K562 (cell line): ENCODE results near the gene BZW1. TPM values are rescaled to one million over a fixed set of nuclear protein-coding genes. Genes with fewer than 3 reads are reported as not detected.

Experiments
- AFF4 ChIP-seq: sonication (generic); formaldehyde crosslinking; IDR thresholded peaks from 2 replicates; pipeline ENCODE4 v1.8.0; 2023; ENCODE audit warnings: mild to moderate bottlenecking, missing genetic modification reagents
- CHD4 ChIP-seq: fragments of 200-600 bp; sonication (generic); IDR thresholded peaks from 3 replicates; pipeline ENCODE4 v1.6.1; 2012; ENCODE audit warnings: low read depth, mild to moderate bottlenecking, mixed read lengths, low read length, inconsistent platforms; ENCODE audit not compliant: insufficient read depth, insufficient replicate concordance, poor library complexity, severe bottlenecking
- KLF1 ChIP-seq: fragments of 450-650 bp; IDR thresholded peaks from 2 replicates; pipeline ENCODE4 v1.6.1; 2016; ENCODE audit warnings: missing genetic modification characterization, missing compliant biosample characterization
- MAFG ChIP-seq: fragments of 450-650 bp; conservative IDR thresholded peaks from 2 replicates; pipeline ENCODE4 v1.6.1; 2016; ENCODE audit warnings: missing genetic modification characterization, missing compliant biosample characterization
- MEIS2 ChIP-seq: fragments of 450-650 bp; IDR thresholded peaks from 2 replicates; pipeline ENCODE4 v1.6.1; 2014; ENCODE audit warnings: mild to moderate bottlenecking; ENCODE audit not compliant: partially characterized antibody
- NR2C2 ChIP-seq, 2 experiments: fragments of 200-800 bp in 1 of 2; sonication (Bioruptor generic) in 1 of 2; sonication (generic) in 1 of 2; formaldehyde crosslinking in 1 of 2; IDR thresholded peaks; 2 replicates each; pipeline versions ENCODE4 v1.6.1 to v1.8.0; 2016 to 2022; ENCODE audit warnings: mild to moderate bottlenecking in 1 of 2, missing compliant biosample characterization in 1 of 2, missing genetic modification characterization in 1 of 2, missing genetic modification reagents in 1 of 2
- OTX1 ChIP-seq: fragments of 450-650 bp; formaldehyde crosslinking; IDR thresholded peaks from 2 replicates; pipeline ENCODE4 v1.4.0; 2022; ENCODE audit warnings: mild to moderate bottlenecking
- POLR2G ChIP-seq: fragments of 200-400 bp; formaldehyde crosslinking; IDR thresholded peaks from 2 replicates; pipeline ENCODE4 v1.6.1; 2017; ENCODE audit warnings: low read depth, mild to moderate bottlenecking, antibody characterized with exemption, low read length, moderate library complexity
- SAFB ChIP-seq: fragments of 200-400 bp; formaldehyde crosslinking; IDR thresholded peaks from 2 replicates; pipeline ENCODE4 v1.6.1; 2017; ENCODE audit warnings: low read depth, low read length, borderline replicate concordance
- SPI1 ChIP-seq: IDR thresholded peaks from 2 replicates; pipeline ENCODE4 v1.6.1; 2011; ENCODE audit warnings: low read depth, low read length, control low read depth, borderline replicate concordance
- ZNF280A ChIP-seq: fragments of 450-650 bp; IDR thresholded peaks from 2 replicates; pipeline ENCODE4 v1.6.1; 2018; ENCODE audit warnings: mild to moderate bottlenecking, low read depth; ENCODE audit not compliant: partially characterized antibody
- ZNF280B ChIP-seq: fragments of 250-450 bp; sonication (Bioruptor Pico); IDR thresholded peaks from 2 replicates; pipeline ENCODE4 v1.5.1; 2021; ENCODE audit warnings: mild to moderate bottlenecking
- ZNF408 ChIP-seq: fragments of 250-450 bp; sonication (Bioruptor Pico); IDR thresholded peaks from 2 replicates; pipeline ENCODE4 v1.4.0; 2020; ENCODE audit warnings: low read depth, mild to moderate bottlenecking, moderate library complexity
- ZNF444 ChIP-seq: fragments of 250-450 bp; sonication (Bioruptor Pico); IDR thresholded peaks from 2 replicates; pipeline ENCODE4 v1.4.0; 2020; ENCODE audit warnings: mild to moderate bottlenecking, moderate library complexity
- polyA plus RNA-seq, 8 experiments: library from polyadenylated mRNA; depleted of rRNA in 4 of 8; stranded (reverse) in 5 of 8; unstranded in 3 of 8; fragments of >200 nt; fragmentation: Nextera tagmentation in 2 of 8; fragmentation: Illumina TruSeq in 1 of 8; extraction: Ambion mirVana in 2 of 8; extraction: Trizol in 1 of 8; gene quantifications; 2 replicates each; pipeline versions ENCODE4 v1.2.1 to v1.2.3, GENCODE V29; 2011 to 2014; ENCODE audit warnings: inconsistent platforms in 1 of 8, missing spikeins in 1 of 8
- total RNA-seq, 7 experiments: library from RNA; depleted of rRNA in 6 of 7; stranded (reverse); fragments of >200 nt in 6 of 7; fragmentation: Illumina TruSeq in 2 of 7; extraction: Trizol in 2 of 7; gene quantifications; 2 replicates each; pipeline versions ENCODE4 v1.2.1 to v1.2.3, GENCODE V29; 2011 to 2021; ENCODE audit warnings: low replicate concordance in 1 of 7
- TF ChIP-seq, protein P1 (sequence below): fragments of 250-450 bp; sonication (Bioruptor Pico); IDR thresholded peaks from 2 replicates; pipeline ENCODE4 v1.5.0; 2022; ENCODE audit warnings: mild to moderate bottlenecking

BZW1 gene
- total and polyA plus RNA-seq, 9 of the 15 experiments (the other 6 are each of a cell fraction or from before 2014, with no cell fraction given): 110 to 244 (median 198) TPM

DNA sequence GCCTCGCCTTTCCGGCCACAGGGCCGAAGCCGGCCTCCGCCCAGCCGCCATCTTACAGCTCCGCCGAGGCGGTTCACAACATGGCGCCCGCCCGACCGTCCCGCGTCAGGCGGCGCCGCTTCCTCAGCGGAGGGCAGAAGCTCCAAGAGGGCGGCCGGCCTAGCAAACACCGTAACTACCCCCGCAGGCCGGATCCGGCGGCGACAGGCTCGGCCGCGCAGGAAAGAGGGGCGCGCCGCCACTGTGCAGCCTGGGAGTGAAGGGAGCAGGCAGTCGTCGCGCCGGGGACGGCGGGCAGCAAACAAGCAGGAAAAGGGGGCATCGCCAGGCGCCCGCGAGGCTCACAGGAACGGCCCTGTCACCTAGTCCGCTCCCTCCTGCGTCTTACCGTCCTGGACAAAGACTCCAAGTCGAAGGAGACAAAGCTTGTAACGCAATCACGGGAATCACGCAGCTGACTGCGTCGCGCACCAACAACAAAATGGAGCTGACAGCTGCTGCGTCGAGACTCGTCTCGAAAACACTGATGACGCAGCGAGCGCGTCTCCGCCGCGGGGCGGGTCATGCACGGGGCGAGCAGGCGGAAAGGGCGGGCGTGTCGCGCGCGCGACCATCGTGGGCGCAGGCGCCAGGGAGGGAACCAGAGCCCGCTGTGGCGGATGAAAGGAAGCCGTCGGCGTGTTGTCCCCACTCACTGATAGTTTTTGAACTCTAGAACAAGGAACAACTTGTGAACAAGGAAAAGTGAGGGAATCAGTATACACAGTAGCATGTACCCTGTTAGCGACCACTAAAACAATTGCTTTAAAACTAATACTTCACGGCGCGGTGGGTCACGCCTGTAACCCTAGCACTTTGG is 52.7 kb downstream of the BZW1 start, which contains the start of gene CLK1 (continued):
- TF ChIP-seq ZNF280A (no peak), MEIS2 (peak; percentile 71), ZNF280B (CRISPR knock-in tag) (no peak), SAFB (peak; percentile 88), OTX1 (CRISPR knock-in tag) (no peak), KLF1 (tag) (0 out of 2 replicates have a peak, but pooled peaks have one; percentile 15), AFF4 (peak; percentile 98), NR2C2 (CRISPR knock-in tag; IDR thresholded peaks at IDR 0.05) (peak; percentile 66; the same call in 1 of the 2 replicates), NR2C2 (tag; IDR thresholded peaks at IDR 0.05) (peak; percentile 73), SPI1 (no peak), ZNF408 (no peak), CHD4 (no peak), MAFG (tag) (no peak), POLR2G (peak; percentile 99), ZNF444 (CRISPR knock-in tag) (no peak)
- TF ChIP-seq, protein P1, sequence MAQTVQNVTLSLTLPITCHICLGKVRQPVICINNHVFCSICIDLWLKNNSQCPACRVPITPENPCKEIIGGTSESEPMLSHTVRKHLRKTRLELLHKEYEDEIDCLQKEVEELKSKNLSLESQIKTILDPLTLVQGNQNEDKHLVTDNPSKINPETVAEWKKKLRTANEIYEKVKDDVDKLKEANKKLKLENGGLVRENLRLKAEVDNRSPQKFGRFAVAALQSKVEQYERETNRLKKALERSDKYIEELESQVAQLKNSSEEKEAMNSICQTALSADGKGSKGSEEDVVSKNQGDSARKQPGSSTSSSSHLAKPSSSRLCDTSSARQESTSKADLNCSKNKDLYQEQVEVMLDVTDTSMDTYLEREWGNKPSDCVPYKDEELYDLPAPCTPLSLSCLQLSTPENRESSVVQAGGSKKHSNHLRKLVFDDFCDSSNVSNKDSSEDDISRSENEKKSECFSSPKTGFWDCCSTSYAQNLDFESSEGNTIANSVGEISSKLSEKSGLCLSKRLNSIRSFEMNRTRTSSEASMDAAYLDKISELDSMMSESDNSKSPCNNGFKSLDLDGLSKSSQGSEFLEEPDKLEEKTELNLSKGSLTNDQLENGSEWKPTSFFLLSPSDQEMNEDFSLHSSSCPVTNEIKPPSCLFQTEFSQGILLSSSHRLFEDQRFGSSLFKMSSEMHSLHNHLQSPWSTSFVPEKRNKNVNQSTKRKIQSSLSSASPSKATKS (CRISPR knock-in tag): no peak
